Uterus (tissue), 4 donors: Measurements from ENCODE around the gene RAB3B. TPM values are rescaled to one million over a fixed set of nuclear protein-coding genes. Genes with fewer than 3 reads are reported as not detected.
A peak's percentile ranks its signal among the peaks of the same experiment; 100 is the strongest.
"Not testable (repeated sequence)": the region's sequence is repeated elsewhere in the genome, so short reads cannot be mapped to it uniquely, and the experiment has no call there.

ENCODE experiments used
- DNase-seq, 2 donors: peaks; one replicate each; pipeline ENCODE4 v3.0.0-alpha.2; 2019 to 2020
- H3K27ac ChIP-seq, 2 donors: fragments of 200-600 bp; sonication (generic); 1 replicate in 1 of 2; 2 replicates in 1 of 2; pipeline ENCODE4 v1.5.1; 2016 to 2018
- H3K27me3 ChIP-seq, 2 donors: fragments of 200-600 bp; sonication (generic); one replicate each; pipeline ENCODE4 v1.5.1; 2018 to 2019; ENCODE audit warnings: control low read depth in 1 of 2
- H3K36me3 ChIP-seq, 2 donors: fragments of 200-600 bp; sonication (generic); one replicate each; pipeline ENCODE4 v1.5.1; 2019; ENCODE audit warnings: control low read depth in 1 of 2
- H3K4me1 ChIP-seq, 2 donors: fragments of 200-600 bp; sonication (generic); one replicate each; pipeline ENCODE4 v1.5.1; 2018 to 2019; ENCODE audit warnings: control low read depth in 1 of 2
- H3K4me3 ChIP-seq, 2 donors: fragments of 200-600 bp; sonication (generic); 1 replicate in 1 of 2; 2 replicates in 1 of 2; pipeline ENCODE4 v1.5.1; 2018 to 2019; ENCODE audit warnings: mild to moderate bottlenecking in 1 of 2
- H3K9me3 ChIP-seq, 2 donors: fragments of 200-600 bp; sonication (generic); one replicate each; pipeline ENCODE4 v1.5.1; 2019; ENCODE audit warnings: control low read depth in 1 of 2
- POLR2A ChIP-seq, 2 donors: fragments of 450-650 bp; IDR thresholded peaks; one replicate each; pipeline ENCODE4 v1.6.1; 2016; ENCODE audit warnings: antibody characterized with exemption in 2 of 2, mild to moderate bottlenecking in 1 of 2, moderate library complexity in 1 of 2
- intact Hi-C: fragments of 100-400 bp; cut with DNase I; formaldehyde crosslinking; loops from one replicate; pipeline ENCODE4 v1.15.1; 2023; ENCODE audit warnings: low total_unique reads
- total RNA-seq, 4 donors: library from RNA; depleted of rRNA in 3 of 4; stranded (reverse); fragments of >200 nt in 3 of 4; gene quantifications; one replicate each; pipeline versions ENCODE4 v1.1.0 to v1.2.4, GENCODE V29; 2014 to 2023
- TF ChIP-seq, protein P1 (sequence below), 4 experiments: fragments of 200-600 bp in 2 of 4; fragments of 450-650 bp in 2 of 4; sonication (generic) in 2 of 4; IDR thresholded peaks; one replicate each; pipeline ENCODE4 v1.5.1; 2016 to 2019; ENCODE audit warnings: antibody characterized with exemption in 4 of 4, mild to moderate bottlenecking in 2 of 4, moderate library complexity in 1 of 4
- donor health status: DM: yes; HTN: yes; CAD: no.

RAB3B gene
- total RNA-seq, 4 donors from 2014 or later, result 0.06 to 0.69 TPM; not detected in 2

DNA sequence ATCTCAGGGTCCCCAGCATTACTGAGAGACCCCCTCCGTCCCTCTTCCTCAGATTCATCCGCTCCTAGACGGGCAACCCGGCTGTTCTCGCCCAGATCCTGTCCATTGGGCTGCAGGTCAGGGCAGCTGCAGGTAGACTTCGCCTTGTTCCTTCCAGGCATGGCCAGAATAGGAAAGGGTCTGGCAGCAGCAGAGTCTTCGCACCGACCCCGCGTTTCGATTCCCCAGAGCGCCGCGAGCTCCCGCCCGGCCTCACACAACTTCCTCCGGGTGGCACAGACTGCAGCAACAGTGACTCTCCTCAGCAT lies 112.2 kb downstream of the RAB3B start:
- H3K36me3 ChIP-seq, result no peaks in the 10 kb centered on the region
- H3K9me3 ChIP-seq, result no peaks in the 10 kb centered on the region
- H3K4me3 ChIP-seq, result peak overlapping the region; percentile 72 to 90
- H3K27me3 ChIP-seq, result no peaks in the 10 kb centered on the region
- intact Hi-C loops, result no loop called here
- H3K4me1 ChIP-seq, result peaks cover 0 to 8% of the 10 kb centered on the region in 2 donors
- TF ChIP-seq, protein P1, sequence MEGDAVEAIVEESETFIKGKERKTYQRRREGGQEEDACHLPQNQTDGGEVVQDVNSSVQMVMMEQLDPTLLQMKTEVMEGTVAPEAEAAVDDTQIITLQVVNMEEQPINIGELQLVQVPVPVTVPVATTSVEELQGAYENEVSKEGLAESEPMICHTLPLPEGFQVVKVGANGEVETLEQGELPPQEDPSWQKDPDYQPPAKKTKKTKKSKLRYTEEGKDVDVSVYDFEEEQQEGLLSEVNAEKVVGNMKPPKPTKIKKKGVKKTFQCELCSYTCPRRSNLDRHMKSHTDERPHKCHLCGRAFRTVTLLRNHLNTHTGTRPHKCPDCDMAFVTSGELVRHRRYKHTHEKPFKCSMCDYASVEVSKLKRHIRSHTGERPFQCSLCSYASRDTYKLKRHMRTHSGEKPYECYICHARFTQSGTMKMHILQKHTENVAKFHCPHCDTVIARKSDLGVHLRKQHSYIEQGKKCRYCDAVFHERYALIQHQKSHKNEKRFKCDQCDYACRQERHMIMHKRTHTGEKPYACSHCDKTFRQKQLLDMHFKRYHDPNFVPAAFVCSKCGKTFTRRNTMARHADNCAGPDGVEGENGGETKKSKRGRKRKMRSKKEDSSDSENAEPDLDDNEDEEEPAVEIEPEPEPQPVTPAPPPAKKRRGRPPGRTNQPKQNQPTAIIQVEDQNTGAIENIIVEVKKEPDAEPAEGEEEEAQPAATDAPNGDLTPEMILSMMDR (IDR thresholded peaks at IDR 0.05), result no peak
- TF ChIP-seq POLR2A (IDR thresholded peaks at IDR 0.05), result no peak
- DNase-seq, result no peak
- peak overlapping the region; percentile 90 to 95 for H3K27ac ChIP-seq

DNA sequence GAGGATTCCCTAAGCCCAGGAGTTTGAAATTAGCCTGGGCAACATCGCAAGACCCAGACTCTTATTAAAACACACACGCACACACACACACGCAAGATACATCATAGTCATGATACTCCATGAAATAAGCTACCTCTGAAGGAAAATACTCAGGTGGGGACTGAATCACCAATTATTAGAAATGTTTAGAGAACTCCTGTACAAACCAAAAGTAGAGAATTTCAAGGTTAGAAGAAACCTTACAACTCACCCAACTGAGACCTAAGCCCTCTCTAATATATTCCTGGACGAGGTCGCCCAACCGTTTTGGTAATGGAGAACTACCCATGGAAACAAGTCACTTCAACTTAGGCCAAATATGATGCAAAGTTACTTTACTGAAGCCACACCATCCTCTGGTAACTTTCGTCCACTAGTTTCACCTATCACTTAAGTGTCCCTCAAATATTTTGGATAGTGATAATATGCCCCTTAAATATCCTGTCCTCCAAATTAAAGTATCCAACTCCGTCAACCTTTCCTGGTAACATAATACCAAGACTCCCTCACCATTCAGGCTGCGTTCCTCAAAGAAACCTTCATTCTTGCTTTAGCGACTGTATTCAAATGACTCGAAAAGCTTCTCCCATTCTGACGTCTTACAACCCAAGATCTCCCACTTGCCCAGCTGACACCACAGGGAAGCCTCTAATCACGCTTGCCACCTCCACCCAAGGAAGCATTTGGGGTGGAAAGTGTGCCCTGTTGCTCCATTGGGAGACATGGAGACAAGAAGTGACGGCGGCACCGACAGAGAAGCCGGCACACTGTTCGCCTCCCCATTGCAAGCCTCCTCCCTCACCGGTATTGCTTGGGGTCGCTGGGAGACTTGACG lies 112.8 kb downstream of the RAB3B start:
- intact Hi-C loops, result no loop called here
- DNase-seq, result no peak
- Histone ChIP-seq H3K27ac (peak overlapping the region; percentile 90 to 95), H3K27me3 (no peaks in the 10 kb centered on the region), H3K4me1 (peaks cover 0 to 8% of the 10 kb centered on the region in 2 donors), H3K9me3 (no peaks in the 10 kb centered on the region), H3K36me3 (no peaks in the 10 kb centered on the region), H3K4me3 (peak overlapping the region; percentile 72 to 90)
- TF ChIP-seq, protein P1 (IDR thresholded peaks at IDR 0.05), result no peak
- TF ChIP-seq POLR2A (IDR thresholded peaks at IDR 0.05), result no peak

- TF ChIP-seq POLR2A (IDR thresholded peaks at IDR 0.05), result no peak
- TF ChIP-seq, protein P1 (IDR thresholded peaks at IDR 0.05), result no peak
- intact Hi-C loops, result no loop called here
- peaks cover 0 to 8% of the 10 kb centered on the region in 2 donors for H3K4me1 ChIP-seq
These were observed 114.7 kb downstream of the RAB3B start for GRCh38 chr1:51875836-51876235.

DNA sequence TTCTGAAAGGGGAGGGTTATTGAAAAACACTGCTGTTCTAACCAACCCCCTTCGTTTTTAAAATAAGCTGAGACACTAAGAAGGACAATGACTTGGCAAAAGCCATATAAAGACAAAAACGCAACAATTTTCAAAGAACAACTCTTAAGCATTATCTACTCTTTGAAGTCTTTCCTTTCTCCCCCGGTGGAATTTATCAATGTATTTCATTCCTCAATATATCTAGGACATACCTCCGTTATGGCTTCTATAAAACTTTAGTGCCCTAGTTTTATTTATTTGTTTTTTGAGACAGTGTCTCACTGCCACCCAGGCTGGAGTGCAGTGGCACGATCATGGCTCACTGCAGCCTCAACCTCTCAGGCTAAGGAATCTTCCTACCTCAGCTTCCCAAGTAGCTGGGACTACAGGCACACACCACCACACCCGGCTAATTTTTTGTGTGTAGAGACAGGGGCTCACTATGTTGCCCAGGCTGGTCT lies 115.2 kb downstream of the RAB3B start:
- H3K27ac ChIP-seq, result no peak overlapping the region
- no peaks in the 10 kb centered on the region for H3K27me3 ChIP-seq
- intact Hi-C loops, result no loop called here
- no peak overlapping the region for H3K4me3 ChIP-seq
- H3K36me3 ChIP-seq, result no peaks in the 10 kb centered on the region
- TF ChIP-seq, protein P1 (IDR thresholded peaks at IDR 0.05), result no peak
- no peak for TF ChIP-seq POLR2A (IDR thresholded peaks at IDR 0.05)
- H3K4me1 ChIP-seq, result peaks cover 0 to 8% of the 10 kb centered on the region in 2 donors
- H3K9me3 ChIP-seq, result no peaks in the 10 kb centered on the region
- no peak for DNase-seq

More at GRCh38 chr1:51875836-51876235, 114.7 kb downstream of the RAB3B start:
- H3K36me3 ChIP-seq, result no peaks in the 10 kb centered on the region
- no peak for DNase-seq
- H3K9me3 ChIP-seq, result no peaks in the 10 kb centered on the region
- no peak overlapping the region for H3K4me3 ChIP-seq
- no peaks in the 10 kb centered on the region for H3K27me3 ChIP-seq
- H3K27ac ChIP-seq, result no peak overlapping the region

DNA sequence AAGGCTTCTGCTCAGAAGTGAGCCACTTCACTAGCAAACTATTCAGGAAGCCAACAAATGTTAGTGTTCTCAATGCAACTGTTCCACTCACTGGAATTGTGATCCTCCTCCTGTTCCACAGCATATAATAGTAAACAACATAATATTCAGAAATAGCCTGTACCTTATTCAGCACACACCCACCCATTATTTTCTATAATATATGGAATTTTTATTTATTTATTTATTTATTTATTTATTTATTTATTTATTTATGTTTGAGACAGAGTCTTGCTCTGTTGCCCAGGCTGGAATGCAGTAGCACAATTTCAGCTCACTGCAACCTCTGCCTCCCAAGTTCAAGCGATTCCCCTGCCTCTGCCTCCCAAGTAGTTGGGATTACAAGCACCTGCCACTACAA lies 117.2 kb downstream of the RAB3B start:
- H3K36me3 ChIP-seq, intact Hi-C loops, H3K27ac ChIP-seq, H3K4me1 ChIP-seq, H3K27me3 ChIP-seq, DNase-seq, H3K4me3 ChIP-seq, H3K9me3 ChIP-seq: not testable (repeated sequence)
